ENCODE results near the gene PPT2. TPM values are rescaled to one million over a fixed set of nuclear protein-coding genes. Genes with fewer than 3 reads are reported as not detected.

PPT2 gene
- total RNA-seq, 1 donor from 2014 or later: 23.4 TPM

GRCh38 chr6:32188381-32189068, 34.6 kb downstream of the PPT2 start:
- Histone ChIP-seq H3K4me3 (peak overlapping the region; percentile 83), H3K27ac (replicated peaks) (peak overlapping the region; percentile 98), H3K36me3 (peaks cover 16% of the 10 kb centered on the region), H3K27me3 (ENCODE audit: low read depth) (no peaks in the 10 kb centered on the region), H3K4me1 (peaks cover 91% of the 10 kb centered on the region), H3K9me3 (replicated peaks) (no peaks in the 10 kb centered on the region)
- TF ChIP-seq, protein P1, sequence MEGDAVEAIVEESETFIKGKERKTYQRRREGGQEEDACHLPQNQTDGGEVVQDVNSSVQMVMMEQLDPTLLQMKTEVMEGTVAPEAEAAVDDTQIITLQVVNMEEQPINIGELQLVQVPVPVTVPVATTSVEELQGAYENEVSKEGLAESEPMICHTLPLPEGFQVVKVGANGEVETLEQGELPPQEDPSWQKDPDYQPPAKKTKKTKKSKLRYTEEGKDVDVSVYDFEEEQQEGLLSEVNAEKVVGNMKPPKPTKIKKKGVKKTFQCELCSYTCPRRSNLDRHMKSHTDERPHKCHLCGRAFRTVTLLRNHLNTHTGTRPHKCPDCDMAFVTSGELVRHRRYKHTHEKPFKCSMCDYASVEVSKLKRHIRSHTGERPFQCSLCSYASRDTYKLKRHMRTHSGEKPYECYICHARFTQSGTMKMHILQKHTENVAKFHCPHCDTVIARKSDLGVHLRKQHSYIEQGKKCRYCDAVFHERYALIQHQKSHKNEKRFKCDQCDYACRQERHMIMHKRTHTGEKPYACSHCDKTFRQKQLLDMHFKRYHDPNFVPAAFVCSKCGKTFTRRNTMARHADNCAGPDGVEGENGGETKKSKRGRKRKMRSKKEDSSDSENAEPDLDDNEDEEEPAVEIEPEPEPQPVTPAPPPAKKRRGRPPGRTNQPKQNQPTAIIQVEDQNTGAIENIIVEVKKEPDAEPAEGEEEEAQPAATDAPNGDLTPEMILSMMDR (IDR thresholded peaks at IDR 0.05; ENCODE audit: borderline replicate concordance): no peak
- DNase-seq: no peak
- intact Hi-C loops (cut with micrococcal nuclease): no loop called here

DNA sequence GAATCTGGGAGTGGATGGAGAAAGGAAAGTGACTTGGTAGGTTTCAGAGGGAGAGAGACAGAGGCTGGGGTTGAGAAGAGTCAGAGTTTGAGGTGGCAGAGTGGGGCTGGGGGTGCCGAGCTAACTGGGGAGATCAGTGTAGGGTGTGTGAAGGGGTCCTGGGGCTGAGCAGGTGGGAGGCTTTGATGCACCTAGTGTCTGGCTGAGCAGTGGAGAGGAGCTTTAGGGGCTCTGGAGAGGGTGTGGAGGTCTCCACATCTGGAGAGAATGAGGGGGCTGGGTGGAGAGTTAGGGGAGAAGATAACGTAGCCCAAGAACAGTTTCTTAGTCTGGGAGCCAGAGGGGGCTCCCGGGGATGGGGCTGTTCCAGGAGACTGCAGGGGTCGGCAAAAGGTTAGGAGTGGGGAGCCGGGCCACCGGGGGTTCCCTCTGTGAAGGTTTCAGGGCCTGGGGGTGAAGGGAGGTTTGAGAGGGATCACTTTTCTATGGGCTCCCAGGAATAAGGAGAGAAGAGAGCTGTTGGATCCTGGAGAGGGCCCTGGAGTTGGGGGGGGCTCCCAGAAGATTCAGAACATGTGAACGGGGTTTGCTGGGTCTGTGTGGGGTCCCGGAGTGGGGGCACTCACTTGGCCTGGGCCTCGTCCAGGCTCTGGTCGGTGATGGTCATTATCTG, 35.3 kb downstream of the PPT2 start:
- no peak for DNase-seq
- TF ChIP-seq, protein P1 (IDR thresholded peaks at IDR 0.05; ENCODE audit: borderline replicate concordance): no peak
- Histone ChIP-seq H3K27me3 (ENCODE audit: low read depth) (no peaks in the 10 kb centered on the region), H3K36me3 (peaks cover 16% of the 10 kb centered on the region), H3K9me3 (replicated peaks) (no peaks in the 10 kb centered on the region), H3K27ac (replicated peaks) (peak overlapping the region; percentile 98), H3K4me3 (peak overlapping the region; percentile 83), H3K4me1 (peaks cover 85% of the 10 kb centered on the region)
- intact Hi-C loops (cut with micrococcal nuclease): no loop called here

- Histone ChIP-seq H3K27me3 (ENCODE audit: low read depth) (no peaks in the 10 kb centered on the region), H3K4me3 (peak overlapping the region; percentile 83), H3K27ac (replicated peaks) (peak overlapping the region; percentile 98), H3K4me1 (peaks cover 85% of the 10 kb centered on the region), H3K9me3 (replicated peaks) (no peaks in the 10 kb centered on the region), H3K36me3 (peaks cover 16% of the 10 kb centered on the region)
- TF ChIP-seq, protein P1 (IDR thresholded peaks at IDR 0.05; ENCODE audit: borderline replicate concordance): no peak
- intact Hi-C loops (cut with micrococcal nuclease): no loop called here
- peak; percentile 44 for DNase-seq
Measured at GRCh38 chr6:32189742-32190053, 35.8 kb downstream of the PPT2 start.

- Histone ChIP-seq H3K4me1 (peaks cover 85% of the 10 kb centered on the region), H3K9me3 (replicated peaks) (no peaks in the 10 kb centered on the region), H3K27me3 (ENCODE audit: low read depth) (no peaks in the 10 kb centered on the region), H3K36me3 (peaks cover 16% of the 10 kb centered on the region), H3K4me3 (peak within 1 kb of the TSS; percentile 83), H3K27ac (replicated peaks) (peak within 1 kb of the TSS; percentile 98)
- TF ChIP-seq, protein P1 (IDR thresholded peaks at IDR 0.05; ENCODE audit: borderline replicate concordance): no peak
- DNase-seq: peak; percentile 93
- intact Hi-C loops (cut with micrococcal nuclease): no loop called here
Measured at GRCh38 chr6:32190054-32190851, 36.3 kb downstream of the PPT2 start, which contains the start of gene PBX2. Gene PBX2 (minus strand): TSS chr6:32190202. CDS start chr6:32189915, 287 bp downstream.

GRCh38 chr6:32190911-32191677, 37.2 kb downstream of the PPT2 start:
- Histone ChIP-seq H3K36me3 (peaks cover 16% of the 10 kb centered on the region), H3K4me3 (peak overlapping the region; percentile 83), H3K27ac (replicated peaks) (peak overlapping the region; percentile 98), H3K9me3 (replicated peaks) (no peaks in the 10 kb centered on the region), H3K27me3 (ENCODE audit: low read depth) (no peaks in the 10 kb centered on the region), H3K4me1 (peaks cover 85% of the 10 kb centered on the region)
- intact Hi-C loops (cut with micrococcal nuclease): no loop called here
- DNase-seq: no peak
- TF ChIP-seq, protein P1 (IDR thresholded peaks at IDR 0.05; ENCODE audit: borderline replicate concordance): no peak

Data from left ventricle myocardium inferior (tissue), 1 donor.